Endometrial microvascular endothelial cells (primary cell): Measurements from ENCODE around the gene LY6G5C. TPM values are rescaled to one million over a fixed set of nuclear protein-coding genes. Genes with fewer than 3 reads are reported as not detected.

Experiments used
- in situ Hi-C: cut with HindIII; loops from 2 replicates; pipeline ENCODE4 v1.10.0; 2017; ENCODE audit warnings: low sequenced_read_pairs, low pct_unique_long_range_greater_than_20kb; ENCODE audit errors: inconsistent ontology term
- total RNA-seq: library from RNA; depleted of rRNA; stranded (reverse); fragments of >200 nt; gene quantifications from one replicate; pipeline ENCODE4 v1.2.3, GENCODE V29; 2015; ENCODE audit errors: inconsistent ontology term

Gene LY6G5C
- total RNA-seq, 1 donor from 2014 or later = 0.93 TPM

- in situ Hi-C loops = no loop called here
Measured at GRCh38 chr6:31630177-31630934, 50.5 kb downstream of the LY6G5C start.

- in situ Hi-C loops = no loop called here
Measured at GRCh38 chr6:31629014-31629413, 51.9 kb downstream of the LY6G5C start.

- in situ Hi-C loops = no loop called here
Measured at GRCh38 chr6:31627690-31628287, 53.1 kb downstream of the LY6G5C start.

- in situ Hi-C loops = no loop called here
Measured at GRCh38 chr6:31626952-31627351, 53.9 kb downstream of the LY6G5C start.

Other genes starting within 250 kb of the LY6G5C start
- 26.1 TPM for gene MICB, start 182.9 kb downstream of the LY6G5C start, total RNA-seq
- gene MCCD1, start 152.1 kb downstream of the LY6G5C start, total RNA-seq = not detected
- gene DDX39B, start 139.1 kb downstream of the LY6G5C start, total RNA-seq = 465 TPM
- gene ATP6V1G2, start 134.5 kb downstream of the LY6G5C start, total RNA-seq = not detected
- gene NFKBIL1, start 133.5 kb downstream of the LY6G5C start, total RNA-seq = 13.1 TPM
- gene LTA, start 108.8 kb downstream of the LY6G5C start, total RNA-seq = not detected
- gene TNF, start 105.5 kb downstream of the LY6G5C start, total RNA-seq = not detected
- gene LTB, start 98.6 kb downstream of the LY6G5C start, total RNA-seq = not detected
- gene LST1, start 94.8 kb downstream of the LY6G5C start, total RNA-seq = not detected
- not detected for gene NCR3, start 88.1 kb downstream of the LY6G5C start, total RNA-seq
- not detected for gene AIF1, start 65.8 kb downstream of the LY6G5C start, total RNA-seq
- 79.4 TPM for gene PRRC2A, start 60.4 kb downstream of the LY6G5C start, total RNA-seq
- 262 TPM for gene BAG6, start 28.4 kb downstream of the LY6G5C start, total RNA-seq
- 1.9 TPM for gene APOM, start 25.2 kb downstream of the LY6G5C start, total RNA-seq
- gene C6orf47, start 20.3 kb downstream of the LY6G5C start, total RNA-seq = 17.2 TPM
- 15.2 TPM for gene GPANK1, start 16.1 kb downstream of the LY6G5C start, total RNA-seq
- gene CSNK2B, start 15.0 kb downstream of the LY6G5C start, total RNA-seq = 271 TPM
- 1.1 TPM for gene LY6G5B, start 11.1 kb downstream of the LY6G5C start, total RNA-seq
- gene ABHD16A, start 22.3 kb upstream of the LY6G5C start, total RNA-seq = 44.8 TPM
- not detected for gene LY6G6F, start 25.8 kb upstream of the LY6G5C start, total RNA-seq
- not detected for gene LY6G6D, start 34.3 kb upstream of the LY6G5C start, total RNA-seq
- gene LY6G6C, start 40.7 kb upstream of the LY6G5C start, total RNA-seq = not detected
- not detected for gene MPIG6B, start 42.3 kb upstream of the LY6G5C start, total RNA-seq
- gene DDAH2, start 48.2 kb upstream of the LY6G5C start, total RNA-seq = 64.2 TPM
- 1,067 TPM for gene CLIC1, start 55.5 kb upstream of the LY6G5C start, total RNA-seq
- 7.8 TPM for gene MSH5, start 58.9 kb upstream of the LY6G5C start, total RNA-seq
- not detected for gene SAPCD1, start 81.6 kb upstream of the LY6G5C start, total RNA-seq
- gene VWA7, start 96.3 kb upstream of the LY6G5C start, total RNA-seq = not detected
- 101 TPM for gene VARS1, start 114.7 kb upstream of the LY6G5C start, total RNA-seq
- gene LSM2, start 125.9 kb upstream of the LY6G5C start, total RNA-seq = 172 TPM
- gene HSPA1L, start 134.2 kb upstream of the LY6G5C start, total RNA-seq = 0.65 TPM
- 171 TPM for gene HSPA1A, start 134.5 kb upstream of the LY6G5C start, total RNA-seq
- 120 TPM for gene HSPA1B, start 146.7 kb upstream of the LY6G5C start, total RNA-seq
- 94.3 TPM for gene NEU1, start 181.8 kb upstream of the LY6G5C start, total RNA-seq
- 2.6 TPM for gene SLC44A4, start 197.9 kb upstream of the LY6G5C start, total RNA-seq
- gene EHMT2, start 216.6 kb upstream of the LY6G5C start, total RNA-seq = 41.2 TPM
- gene ZBTB12, start 221.0 kb upstream of the LY6G5C start, total RNA-seq = not detected
- not detected for gene C2, start 246.7 kb upstream of the LY6G5C start, total RNA-seq